Measurements from ENCODE around the gene MSL1. TPM values are rescaled to one million over a fixed set of nuclear protein-coding genes. Genes with fewer than 3 reads are reported as not detected.

Gene MSL1
- total and polyA plus RNA-seq, 2 of the 13 experiments (the other 11 are each of a cell fraction or from before 2014, with no cell fraction given) = 63.8 to 88.5 TPM

GRCh38 chr17:40075201-40075941 is 46.4 kb upstream of the MSL1 start (continued):
- 0 out of 2 replicates have a peak, but pooled peaks have one; percentile 13 for TF ChIP-seq ZNF260 (CRISPR knock-in tag; IDR thresholded peaks at IDR 0.05; ENCODE audit: borderline replicate concordance, low read depth)
- 0 out of 2 replicates have a peak, but pooled peaks have one; percentile 66 for TF ChIP-seq TOPORS (CRISPR knock-in tag; IDR thresholded peaks at IDR 0.05)
- TF ChIP-seq FOXO4 (CRISPR knock-in tag; conservative IDR thresholded peaks at IDR 0.05) = no peak
- no peak for TF ChIP-seq SETDB1 (CRISPR knock-in tag; IDR thresholded peaks at IDR 0.05; ENCODE audit: borderline replicate concordance)
- TF ChIP-seq ATF1 (CRISPR knock-in tag; IDR thresholded peaks at IDR 0.05) = no peak
- no peak for TF ChIP-seq ZNF670 (CRISPR knock-in tag; IDR thresholded peaks at IDR 0.05; ENCODE audit: borderline replicate concordance)
- no peak for TF ChIP-seq ZNF513 (CRISPR knock-in tag; conservative IDR thresholded peaks at IDR 0.05)
- TF ChIP-seq CREBL2 (CRISPR knock-in tag; IDR thresholded peaks at IDR 0.05; ENCODE audit: borderline replicate concordance) = no peak
- TF ChIP-seq ZNF292 (CRISPR knock-in tag; IDR thresholded peaks at IDR 0.05; ENCODE audit: borderline replicate concordance, low read depth) = no peak
- TF ChIP-seq ZNF430 (CRISPR knock-in tag; IDR thresholded peaks at IDR 0.05) = no peak
- no peak for TF ChIP-seq ZSCAN21 (CRISPR knock-in tag; IDR thresholded peaks at IDR 0.05; ENCODE audit: borderline replicate concordance)
- TF ChIP-seq ZFP41 (CRISPR knock-in tag; IDR thresholded peaks at IDR 0.05; ENCODE audit: borderline replicate concordance) = no peak
- no peak for TF ChIP-seq POLR2AphosphoS2 (IDR thresholded peaks at IDR 0.05; ENCODE audit: low read depth, low read length)
- no peak for TF ChIP-seq ZNF572 (CRISPR knock-in tag; IDR thresholded peaks at IDR 0.05)
- TF ChIP-seq HMG20A (CRISPR knock-in tag; IDR thresholded peaks at IDR 0.05; ENCODE audit: borderline replicate concordance) = no peak
- no peak for TF ChIP-seq KLF13 (CRISPR knock-in tag; IDR thresholded peaks at IDR 0.05)
- TF ChIP-seq ZNF232 (CRISPR knock-in tag; IDR thresholded peaks at IDR 0.05; ENCODE audit: borderline replicate concordance) = no peak
- TF ChIP-seq FOXM1 (CRISPR knock-in tag; IDR thresholded peaks at IDR 0.05) = no peak
- no peak for TF ChIP-seq ZNF326 (CRISPR knock-in tag; IDR thresholded peaks at IDR 0.05; ENCODE audit: borderline replicate concordance)
- no peak for TF ChIP-seq TOE1 (CRISPR knock-in tag; IDR thresholded peaks at IDR 0.05)
- TF ChIP-seq NFYB (CRISPR knock-in tag; IDR thresholded peaks at IDR 0.05) = no peak
- TF ChIP-seq ZBTB26 (CRISPR knock-in tag; IDR thresholded peaks at IDR 0.05; ENCODE audit: borderline replicate concordance) = no peak
- TF ChIP-seq ZNF710 (CRISPR knock-in tag; IDR thresholded peaks at IDR 0.05; ENCODE audit: borderline replicate concordance) = no peak
- TF ChIP-seq SP2 (CRISPR knock-in tag; IDR thresholded peaks at IDR 0.05) = no peak
